OCI-LY3 (cell line): ENCODE measurements around the gene FAM43A.

ENCODE experiments used
- H2AFZ ChIP-seq: fragments of 200-600, 300-600 bp; shearing (Covaris generic); 2 replicates; pipeline ENCODE4 v1.6.0; 2014; ENCODE audit warnings: antibody characterized with exemption, low read depth, low read length
- H3K27ac ChIP-seq: fragments of 200-600, 300-600 bp; sonication (generic); 2 replicates; pipeline ENCODE4 v1.5.1; 2014; ENCODE audit warnings: mild to moderate bottlenecking, low read length, moderate library complexity, mixed read lengths
- H3K27me3 ChIP-seq: fragments of 200-600, 300-600 bp; sonication (generic); 2 replicates; pipeline ENCODE4 v1.6.1; 2014; ENCODE audit warnings: low read depth, low read length, mixed read lengths
- H3K36me3 ChIP-seq: fragments of 200-600, 300-600 bp; sonication (generic); replicated peaks from 2 replicates; pipeline ENCODE3; 2014; ENCODE audit warnings: low read depth, low read length, mixed read lengths
- H3K4me1 ChIP-seq: fragments of 300-600, 200-600 bp; sonication (generic); 2 replicates; pipeline ENCODE4 v1.6.1; 2014; ENCODE audit warnings: low read length, mixed read lengths
- H3K4me2 ChIP-seq: fragments of 200-600, 300-600 bp; sonication (generic); 2 replicates; pipeline ENCODE4 v1.6.1; 2014; ENCODE audit warnings: low read length, mixed read lengths
- H3K4me3 ChIP-seq: fragments of 300-600, 200-600 bp; sonication (generic); 2 replicates; pipeline ENCODE4 v1.5.1; 2014; ENCODE audit warnings: antibody characterized with exemption, mild to moderate bottlenecking, low read length, moderate library complexity
- H3K79me2 ChIP-seq: fragments of 300-600, 200-600 bp; shearing (Covaris generic); 2 replicates; pipeline ENCODE4 v1.6.1; 2014; ENCODE audit warnings: mild to moderate bottlenecking, low read length, mixed read lengths
- H3K9ac ChIP-seq: fragments of 300-600, 200-600 bp; shearing (Covaris generic); 2 replicates; pipeline ENCODE4 v1.6.0; 2014; ENCODE audit warnings: mild to moderate bottlenecking, low read length, moderate library complexity
- H3K9me3 ChIP-seq: fragments of 200-600, 300-600 bp; shearing (Covaris generic); 2 replicates; pipeline ENCODE4 v1.6.1; 2014; ENCODE audit warnings: low read length, mixed read lengths; ENCODE audit not compliant: insufficient read depth
- H4K20me1 ChIP-seq: fragments of 200-600, 300-600 bp; sonication (generic); 2 replicates; pipeline ENCODE4 v1.6.1; 2016; ENCODE audit warnings: low read length, mixed read lengths; ENCODE audit not compliant: insufficient read depth
- CTCF ChIP-seq: fragments of 200-600, 300-600 bp; sonication (generic); IDR thresholded peaks from 2 replicates; pipeline ENCODE4 v1.5.1; 2014; ENCODE audit warnings: antibody characterized with exemption, low read length, low read depth
- EZH2phosphoT487 ChIP-seq: fragments of 200-600 bp; shearing (Covaris generic); IDR thresholded peaks from 2 replicates; pipeline ENCODE4 v1.6.1; 2018; ENCODE audit warnings: antibody characterized with exemption, mixed run types, low read depth

Gene FAM43A

GRCh38 chr3:194732617-194733016 is 46.9 kb downstream of the FAM43A start:
- peaks cover 9% of the 10 kb centered on the region for H3K9me3 ChIP-seq
- no peak overlapping the region for H3K9ac ChIP-seq
- TF ChIP-seq EZH2phosphoT487 (no peak), CTCF (no peak)
- no peak overlapping the region for H2AFZ ChIP-seq
- peaks cover 31% of the 10 kb centered on the region for H3K4me1 ChIP-seq
- H3K27me3 ChIP-seq = peaks cover 61% of the 10 kb centered on the region
- H3K4me2 ChIP-seq = no peak overlapping the region
- H3K27ac ChIP-seq = no peak overlapping the region
- H3K36me3 ChIP-seq = peaks cover 3% of the 10 kb centered on the region
- H4K20me1 ChIP-seq = no peaks in the 10 kb centered on the region
- H3K79me2 ChIP-seq = no peaks in the 10 kb centered on the region
- H3K4me3 ChIP-seq = no peak overlapping the region

- H3K27me3 ChIP-seq = peaks cover 33% of the 10 kb centered on the region
These were observed 50.7 kb downstream of the FAM43A start for GRCh38 chr3:194736277-194736895.

GRCh38 chr3:194736896-194737600 is 51.4 kb downstream of the FAM43A start:
- H3K4me2 ChIP-seq = peak overlapping the region; percentile 66
- H3K9ac ChIP-seq = peak overlapping the region; percentile 32
- H2AFZ ChIP-seq = no peak overlapping the region
- no peak for TF ChIP-seq EZH2phosphoT487
- TF ChIP-seq CTCF = no peak
- peaks cover 9% of the 10 kb centered on the region for H3K9me3 ChIP-seq
- H3K36me3 ChIP-seq = peaks cover 3% of the 10 kb centered on the region
- H3K27me3 ChIP-seq = peaks cover 29% of the 10 kb centered on the region
- H4K20me1 ChIP-seq = no peaks in the 10 kb centered on the region
- H3K4me3 ChIP-seq = peak overlapping the region; percentile 52
- H3K27ac ChIP-seq = peak overlapping the region; percentile 80
- peaks cover 39% of the 10 kb centered on the region for H3K4me1 ChIP-seq
- no peaks in the 10 kb centered on the region for H3K79me2 ChIP-seq

More at GRCh38 chr3:194736277-194736895, 50.7 kb downstream of the FAM43A start:
- no peaks in the 10 kb centered on the region for H4K20me1 ChIP-seq
- H3K4me1 ChIP-seq = peaks cover 35% of the 10 kb centered on the region
- TF ChIP-seq CTCF = no peak
- TF ChIP-seq EZH2phosphoT487 = no peak
- H3K4me2 ChIP-seq = peak overlapping the region; percentile 66
- peaks cover 3% of the 10 kb centered on the region for H3K36me3 ChIP-seq
- H3K27ac ChIP-seq = peak overlapping the region; percentile 80
- H3K4me3 ChIP-seq = peak overlapping the region; percentile 52
- H3K9ac ChIP-seq = peak overlapping the region; percentile 32
- H3K9me3 ChIP-seq = peaks cover 9% of the 10 kb centered on the region
- no peaks in the 10 kb centered on the region for H3K79me2 ChIP-seq
- no peak overlapping the region for H2AFZ ChIP-seq
